NCI-H1436 (cell line): ENCODE measurements around the gene LIMA1.
"Not testable (repeated sequence)": the region's sequence is repeated elsewhere in the genome, so short reads cannot be mapped to it uniquely, and the experiment has no call there.

Experiments
- DNase-seq: peaks from one replicate; lab custom pipeline; 2025; lab: John Stamatoyannopoulos, UW

The LIMA1 gene

DNA sequence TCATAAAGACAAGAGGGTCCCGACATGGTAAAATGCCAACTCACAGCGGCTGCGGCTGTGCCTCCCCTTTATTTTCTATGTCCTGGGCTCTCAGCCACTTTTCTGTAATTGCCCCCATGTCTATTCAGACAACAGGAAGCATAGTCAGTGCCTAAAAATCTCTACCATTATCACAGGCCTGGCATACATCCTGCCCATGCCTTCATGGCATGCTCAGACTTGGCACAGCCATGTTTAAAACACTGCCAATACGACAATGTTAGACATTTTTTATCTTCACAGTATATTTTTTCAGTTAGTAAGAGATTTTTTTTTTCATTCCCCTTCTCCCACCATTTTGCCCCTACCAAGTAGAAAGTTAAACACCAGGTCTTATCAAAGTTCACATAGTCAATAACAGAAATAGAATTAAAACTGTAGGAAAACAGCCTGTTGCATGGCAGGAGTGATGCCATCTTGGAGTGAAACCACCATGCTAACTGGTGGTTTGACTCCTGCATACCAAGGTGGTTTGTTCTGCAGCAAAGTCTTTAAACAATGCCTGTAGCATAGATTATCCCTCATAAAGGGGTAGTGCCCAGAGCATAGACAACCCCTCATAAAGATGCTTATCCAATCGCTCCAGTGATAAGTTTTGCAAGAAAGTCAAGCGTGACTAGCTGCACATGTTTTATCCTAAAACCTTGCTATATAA, 97.2 kb downstream of the LIMA1 start:
- peak; percentile 69 for DNase-seq

GRCh38 chr12:50185301-50185895, 97.9 kb downstream of the LIMA1 start:
- DNase-seq, result no peak

DNA sequence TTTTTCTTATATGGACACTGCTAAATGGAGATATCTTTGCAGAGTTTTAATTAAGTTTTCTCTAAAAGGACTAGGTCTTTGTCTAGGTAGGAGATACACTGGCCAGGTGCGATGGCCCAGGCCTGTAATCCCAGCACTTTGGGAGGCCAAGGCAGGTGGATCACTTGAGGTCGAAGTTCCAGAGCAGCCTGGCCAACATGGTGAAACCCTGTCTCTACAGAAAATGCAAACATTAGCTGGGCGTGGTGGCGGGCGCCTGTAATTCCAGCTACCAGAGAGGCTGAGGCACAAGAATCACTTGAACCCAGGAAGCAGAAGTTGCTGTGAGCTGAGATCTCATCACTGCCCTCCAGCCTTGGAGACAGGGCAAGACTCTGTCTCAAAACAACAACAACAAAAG, 99.1 kb downstream of the LIMA1 start:
- DNase-seq, result no peak

GRCh38 chr12:50182461-50182860, 100.9 kb downstream of the LIMA1 start:
- DNase-seq, result no peak

- no peak for DNase-seq
Measured at GRCh38 chr12:50181691-50182090, 101.6 kb downstream of the LIMA1 start.

- no peak for DNase-seq
Measured at GRCh38 chr12:50175716-50176026, 107.6 kb downstream of the LIMA1 start.

DNA sequence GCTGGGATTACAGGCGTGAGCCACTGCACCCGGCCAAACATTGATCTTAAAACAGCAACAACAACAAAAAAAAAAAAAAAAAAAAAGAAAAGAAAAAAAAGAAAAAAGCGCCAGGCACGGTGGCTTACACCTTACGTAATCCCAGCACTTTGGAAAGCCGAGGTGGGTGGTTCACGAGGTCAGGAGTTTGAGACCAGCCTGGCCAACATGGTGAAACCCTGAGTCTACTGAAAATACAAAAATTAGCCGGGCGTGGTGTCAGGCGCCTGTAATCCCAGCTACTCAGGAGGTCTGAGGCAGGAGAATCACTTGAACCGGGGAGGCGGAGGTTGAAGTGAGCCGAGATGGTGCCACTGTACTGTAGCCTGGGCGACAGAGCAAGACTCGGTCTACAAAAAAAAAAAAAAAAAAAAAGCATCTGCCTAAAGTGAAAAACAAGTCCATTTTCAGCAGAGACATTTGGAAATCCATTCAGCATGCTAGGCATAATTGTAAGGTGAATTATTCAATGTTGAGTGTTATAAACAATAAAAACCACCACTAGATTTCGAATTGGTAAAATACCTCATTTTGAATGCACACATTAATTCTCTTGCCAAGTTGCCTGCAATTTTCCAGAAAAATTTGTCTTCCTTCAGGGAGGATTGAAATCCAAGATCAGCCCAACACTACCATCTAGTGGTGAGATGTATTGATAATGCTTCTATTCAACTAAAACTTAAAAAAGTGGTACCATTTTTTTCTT, 108.2 kb downstream of the LIMA1 start:
- peak; percentile 53 for DNase-seq

DNA sequence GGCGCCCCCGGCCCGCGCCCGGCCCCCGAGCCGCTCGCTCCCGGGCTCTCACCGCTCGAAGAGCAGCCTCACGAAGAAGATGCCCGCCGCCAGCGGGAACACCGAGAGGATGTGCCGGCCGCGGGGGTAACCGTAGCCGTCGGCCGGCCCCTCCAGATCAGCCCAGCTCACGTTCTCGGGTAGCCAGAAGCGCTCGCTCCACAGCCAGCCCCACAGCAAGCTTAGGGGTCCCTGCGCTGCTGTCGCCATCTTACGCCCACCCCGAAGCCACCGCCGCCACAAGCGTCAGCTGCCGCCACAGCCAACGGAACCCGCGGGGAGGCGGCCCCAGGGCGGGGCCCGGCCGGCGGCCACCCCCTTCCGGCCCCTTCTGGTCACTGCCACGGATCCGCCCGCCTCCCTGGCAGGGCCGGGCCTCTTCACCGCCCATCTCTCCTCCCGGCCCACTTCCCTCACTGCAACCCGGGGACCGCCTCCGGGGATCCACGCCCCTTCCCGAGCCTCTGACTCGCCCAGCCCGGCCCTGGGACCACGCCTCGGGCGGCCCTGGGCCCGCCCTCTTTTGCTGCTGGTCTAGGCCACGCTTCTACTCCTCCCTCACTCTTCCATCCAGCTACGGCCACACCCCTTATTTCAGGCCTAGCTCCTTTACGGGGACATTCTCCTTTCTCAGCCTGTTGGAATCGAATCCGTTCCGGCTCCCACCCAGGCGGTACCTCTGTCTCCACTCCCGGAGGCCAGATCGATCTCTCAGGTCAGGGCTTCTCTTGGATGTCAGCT, 116.1 kb downstream of the LIMA1 start, which contains the start of gene CERS5:
TSS of gene CERS5 (minus strand) at position 321 of the 780 bp plus-strand sequence. CDS start at position 249, 72 bp downstream.
- peak; percentile 98 for DNase-seq

DNA sequence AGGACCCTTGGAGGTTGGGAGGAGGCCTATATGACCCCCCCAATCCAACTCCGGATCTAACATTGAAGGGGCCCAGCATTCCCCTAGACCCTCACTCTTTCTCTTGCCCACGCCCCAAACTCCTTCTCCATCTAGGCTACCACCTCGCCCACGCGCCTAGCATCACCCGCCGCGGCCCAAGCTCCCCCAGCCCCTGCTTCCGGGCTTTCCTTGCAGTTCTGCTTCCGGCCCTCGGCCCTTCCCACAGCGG, 116.6 kb downstream of the LIMA1 start:
- DNase-seq, result no peak

DNA sequence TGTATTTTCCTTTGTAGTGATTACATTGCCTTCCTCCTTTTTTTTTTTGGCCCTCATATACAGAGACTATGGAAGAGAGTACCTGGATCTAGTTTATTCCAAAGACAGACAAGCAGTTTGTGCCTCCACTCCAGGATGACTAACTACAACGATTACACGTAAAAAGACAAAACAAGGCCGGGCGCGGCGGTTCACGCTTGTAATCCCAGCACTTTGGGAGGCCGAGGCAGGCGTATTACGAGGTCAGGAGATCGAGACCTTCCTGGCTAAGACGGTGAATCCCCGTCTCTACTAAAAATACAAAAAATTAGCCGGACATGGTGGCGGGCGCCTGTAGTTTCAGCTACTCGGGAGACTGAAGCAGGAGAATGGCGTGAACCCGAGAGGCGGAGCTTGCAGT, 118.4 kb downstream of the LIMA1 start:
- no peak for DNase-seq

DNA sequence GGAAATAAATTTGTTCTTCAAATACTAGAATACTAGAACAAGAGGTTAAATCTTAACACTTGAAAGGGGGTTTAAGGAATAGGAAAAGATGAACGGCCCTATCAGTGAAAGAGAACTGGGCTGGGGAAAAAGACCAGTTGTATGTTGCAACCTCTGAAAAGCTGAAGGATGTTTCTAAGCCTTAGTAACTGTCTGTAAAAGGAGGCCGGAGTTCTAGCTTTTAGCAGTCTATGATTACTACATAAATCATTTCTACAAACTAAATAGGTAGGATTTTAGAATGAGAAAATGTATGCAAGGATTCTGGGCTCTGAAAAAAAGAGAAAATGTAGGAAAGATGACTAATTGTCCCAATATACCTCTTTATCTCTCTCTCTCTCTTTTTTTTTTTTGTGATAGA, 121.1 kb downstream of the LIMA1 start:
- DNase-seq, result no peak

GRCh38 chr12:50160643-50161042, 122.7 kb downstream of the LIMA1 start:
- no peak for DNase-seq

- DNase-seq, result no peak
Measured at GRCh38 chr12:50157259-50157658, 126.1 kb downstream of the LIMA1 start.

DNA sequence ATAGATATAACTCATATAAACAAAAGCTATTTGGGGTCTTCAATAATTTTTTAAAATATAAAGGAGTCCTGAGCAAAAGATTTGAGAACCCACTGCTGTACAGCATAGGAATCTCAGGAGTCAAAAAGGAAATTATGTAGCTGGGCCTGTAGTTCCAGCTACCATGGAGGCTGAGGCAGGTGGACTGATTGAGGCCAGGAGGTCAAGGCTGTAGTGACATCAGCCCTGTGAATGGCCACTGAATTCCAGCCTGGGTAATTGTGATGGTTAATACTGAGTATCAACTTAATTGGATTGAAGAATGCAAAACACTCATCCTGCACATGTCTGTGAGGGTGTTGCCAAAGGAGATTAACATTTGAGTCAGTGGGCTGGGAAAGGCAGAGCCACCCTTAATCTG, 126.7 kb downstream of the LIMA1 start:
- DNase-seq, result no peak

- not testable (repeated sequence) for DNase-seq
Measured at GRCh38 chr12:50154947-50155346, 128.4 kb downstream of the LIMA1 start.

DNA sequence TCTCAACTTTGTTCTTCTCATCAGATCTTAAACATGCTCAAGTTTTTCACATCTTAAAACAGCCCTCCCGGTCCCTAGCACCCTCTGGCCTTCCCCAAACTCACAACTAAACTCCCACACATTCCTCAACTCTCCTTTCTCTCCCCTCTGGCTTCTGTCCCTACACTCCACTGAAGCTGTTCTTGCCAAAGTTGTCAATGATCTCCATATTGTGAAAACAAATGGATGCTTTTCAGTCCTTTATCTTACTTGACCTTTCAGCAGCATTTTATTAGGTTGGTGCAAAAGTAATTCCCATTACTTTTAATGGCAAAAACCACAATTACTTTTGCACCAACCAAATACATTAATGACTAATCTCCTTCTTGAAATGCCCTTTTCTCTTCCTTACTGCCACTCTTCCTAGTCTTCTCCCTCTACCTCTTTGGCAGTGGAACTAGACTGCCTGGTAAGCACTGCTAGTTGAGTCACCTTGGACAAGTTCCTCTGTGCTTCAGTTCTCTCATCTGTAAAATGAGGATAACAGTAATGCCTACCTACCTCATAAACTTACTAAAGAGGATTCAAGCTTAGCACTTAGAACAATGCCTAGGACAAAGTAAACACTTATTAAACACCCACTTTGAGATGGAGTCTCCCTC, 132.2 kb downstream of the LIMA1 start:
- no peak for DNase-seq

DNA sequence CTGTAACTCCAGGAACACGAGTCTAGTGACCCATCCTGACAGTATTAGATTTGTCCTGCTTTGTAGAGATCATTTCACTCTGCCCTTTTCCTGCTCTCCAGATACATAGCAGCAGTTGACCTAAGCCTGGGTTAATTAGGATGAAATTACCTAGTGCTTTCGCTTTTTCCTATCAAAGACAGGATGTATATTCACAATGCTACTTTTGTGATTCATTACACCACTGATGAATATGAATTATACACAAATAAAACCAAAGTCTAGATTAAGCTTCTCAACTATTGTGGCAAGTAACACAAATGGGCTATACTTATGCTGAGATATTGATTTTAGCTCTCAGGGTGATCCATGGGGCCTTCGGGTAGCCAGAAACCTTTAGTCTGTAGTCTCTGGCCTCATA, 134.0 kb downstream of the LIMA1 start:
- no peak for DNase-seq

DNA sequence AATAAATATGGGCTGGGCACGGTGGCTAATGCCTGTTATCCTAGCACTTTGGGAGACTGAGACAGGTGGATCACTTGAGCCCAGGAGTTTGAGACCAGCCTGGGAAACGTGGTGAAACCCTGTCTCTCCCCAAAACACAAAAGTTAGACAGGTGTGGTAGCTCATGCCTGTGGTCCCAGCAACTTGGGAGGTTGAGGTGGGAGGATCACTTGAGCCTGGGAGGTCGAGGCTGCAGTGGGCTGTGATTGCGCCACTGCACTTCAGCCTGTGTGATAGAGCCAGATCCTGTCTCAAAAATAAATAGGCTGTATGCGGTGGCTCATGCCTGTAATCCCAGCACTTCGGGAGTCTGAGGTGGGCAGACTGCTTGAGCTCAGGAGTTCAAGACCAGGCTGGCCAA, 135.3 kb downstream of the LIMA1 start:
- DNase-seq, result not testable (repeated sequence)

DNA sequence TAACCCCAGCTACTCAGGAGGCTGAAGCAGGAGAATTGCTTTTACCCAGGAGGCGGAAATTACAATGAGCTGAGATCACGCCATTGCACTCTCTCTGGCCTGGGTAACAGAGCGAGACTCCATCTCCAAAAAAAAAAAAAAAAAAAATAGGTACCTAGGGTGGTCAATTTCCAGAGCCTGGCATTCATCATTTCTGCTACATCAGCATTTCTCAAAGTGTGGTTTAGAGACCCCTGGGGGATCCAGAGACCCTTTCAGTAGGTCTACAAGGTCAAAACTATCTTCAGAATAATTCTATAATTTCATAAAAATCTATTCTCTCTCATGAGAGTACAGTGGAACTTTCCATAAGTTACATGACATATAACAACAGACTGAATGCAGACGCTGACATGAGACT, 136.0 kb downstream of the LIMA1 start:
- DNase-seq, result no peak

- DNase-seq, result no peak
Measured at GRCh38 chr12:50145439-50145838, 137.9 kb downstream of the LIMA1 start.

- DNase-seq, result no peak
Measured at GRCh38 chr12:50142993-50143392, 140.3 kb downstream of the LIMA1 start.

DNA sequence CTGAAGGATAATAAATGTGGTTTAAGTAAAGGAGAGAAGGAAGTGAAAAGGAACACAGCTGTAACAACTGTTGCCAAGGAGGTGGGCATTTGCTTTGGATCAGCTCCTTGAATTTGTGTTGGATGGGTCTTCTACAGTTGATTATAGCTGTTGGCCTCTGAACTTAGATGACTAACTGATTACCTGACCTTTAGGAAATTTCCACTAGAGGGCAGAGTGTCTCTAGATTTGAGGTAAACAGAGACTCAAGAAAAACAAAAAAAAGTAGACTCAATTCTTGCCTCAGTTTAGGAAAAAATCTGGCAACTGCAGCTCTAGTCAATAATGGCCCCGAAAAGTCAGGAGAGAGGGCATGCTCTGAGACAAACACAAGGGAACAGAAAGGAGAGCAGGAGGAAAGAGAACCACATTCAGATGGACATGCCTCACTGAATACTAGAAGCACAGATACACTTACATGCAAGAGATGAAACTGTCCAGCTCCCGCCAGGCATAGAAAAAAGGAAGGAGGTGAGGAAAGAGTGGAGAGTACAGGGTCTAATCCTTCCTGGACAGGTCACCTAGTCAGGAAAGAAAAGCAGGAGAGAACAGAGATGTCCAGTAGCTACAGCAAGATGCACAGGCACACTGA, 150.7 kb downstream of the LIMA1 start:
- peak; percentile 28 for DNase-seq
